H9 (cell line): ENCODE data around the gene UBE2N. TPM values are rescaled to one million over a fixed set of nuclear protein-coding genes. Genes with fewer than 3 reads are reported as not detected.

Source experiments
- DNase-seq: peaks from one replicate; pipeline ENCODE4 v3.0.0-alpha.2; 2017
- H2AFZ ChIP-seq: one replicate; pipeline ENCODE4 v1.6.1; 2013; ENCODE audit warnings: mild to moderate bottlenecking, low read length, control low read depth, moderate library complexity
- H2AK5ac ChIP-seq: 2 replicates; pipeline ENCODE4 v1.6.1; 2013; ENCODE audit warnings: low read length, control low read depth, mixed read lengths; ENCODE audit not compliant: insufficient read length
- H2BK120ac ChIP-seq: one replicate; pipeline ENCODE4 v1.6.1; 2013; ENCODE audit warnings: low read depth, mild to moderate bottlenecking, low read length, control low read depth, inconsistent platforms; ENCODE audit not compliant: poor library complexity, severe bottlenecking
- H2BK12ac ChIP-seq: 2 replicates; pipeline ENCODE4 v1.6.1; 2013; ENCODE audit warnings: low read length, control low read depth, mixed read lengths, low read depth; ENCODE audit not compliant: insufficient read length
- H2BK15ac ChIP-seq: 2 replicates; pipeline ENCODE4 v1.6.1; 2013; ENCODE audit warnings: low read depth, low read length, control low read depth
- H2BK20ac ChIP-seq: one replicate; pipeline ENCODE4 v1.6.1; 2013; ENCODE audit warnings: low read depth, mild to moderate bottlenecking, low read length, control low read depth, inconsistent platforms; ENCODE audit not compliant: poor library complexity, severe bottlenecking
- H2BK5ac ChIP-seq: 2 replicates; pipeline ENCODE4 v1.6.1; 2013; ENCODE audit warnings: low read length, control low read depth, mixed read lengths; ENCODE audit not compliant: insufficient read length
- H3K14ac ChIP-seq: 2 replicates; pipeline ENCODE4 v1.6.1; 2013; ENCODE audit warnings: low read length, control low read depth; ENCODE audit not compliant: insufficient read depth
- H3K18ac ChIP-seq: 2 replicates; pipeline ENCODE4 v1.6.1; 2013; ENCODE audit warnings: low read depth, mild to moderate bottlenecking, mixed read lengths, low read length, control low read depth; ENCODE audit not compliant: insufficient read length
- H3K23ac ChIP-seq: 2 replicates; pipeline ENCODE4 v1.6.1; 2013; ENCODE audit warnings: low read length, control low read depth, mixed read lengths, low read depth; ENCODE audit not compliant: insufficient read length
- H3K23me2 ChIP-seq: 2 replicates; pipeline ENCODE4 v1.6.1; 2013; ENCODE audit warnings: low read depth, mild to moderate bottlenecking, mixed read lengths, low read length, control low read depth; ENCODE audit not compliant: insufficient read length, poor library complexity, severe bottlenecking
- H3K27ac ChIP-seq: 2 replicates; pipeline ENCODE4 v1.5.1; 2013; ENCODE audit warnings: low read length, control low read depth, mixed read lengths, low read depth; ENCODE audit not compliant: insufficient read length
- H3K27me3 ChIP-seq: 2 replicates; pipeline ENCODE4 v1.6.1; 2013; ENCODE audit warnings: low read length, control low read depth, inconsistent platforms; ENCODE audit not compliant: insufficient read depth
- H3K4ac ChIP-seq: 2 replicates; pipeline ENCODE4 v1.6.1; 2013; ENCODE audit warnings: low read depth, mild to moderate bottlenecking, control low read depth, inconsistent platforms, low read length, moderate library complexity
- H3K4me1 ChIP-seq: 2 replicates; pipeline ENCODE4 v1.6.1; 2013; ENCODE audit warnings: low read length, control low read depth, inconsistent platforms; ENCODE audit not compliant: insufficient read depth
- H3K4me2 ChIP-seq: 2 replicates; pipeline ENCODE4 v1.6.1; 2013; ENCODE audit warnings: low read length, control low read depth, mixed read lengths; ENCODE audit not compliant: insufficient read length, insufficient read depth
- H3K56ac ChIP-seq: 2 replicates; pipeline ENCODE4 v1.6.1; 2013; ENCODE audit warnings: low read depth, mild to moderate bottlenecking, mixed read lengths, low read length, control low read depth; ENCODE audit not compliant: insufficient read length
- H3K79me1 ChIP-seq: 2 replicates; pipeline ENCODE4 v1.6.1; 2013; ENCODE audit warnings: low read depth, mild to moderate bottlenecking, moderate library complexity, low read length, control low read depth, inconsistent platforms; ENCODE audit not compliant: insufficient read depth, poor library complexity, severe bottlenecking
- H3K79me2 ChIP-seq: 2 replicates; pipeline ENCODE4 v1.6.1; 2013; ENCODE audit warnings: low read length, control low read depth, inconsistent platforms; ENCODE audit not compliant: insufficient read depth
- H3K9ac ChIP-seq: 2 replicates; pipeline ENCODE4 v1.6.1; 2013; ENCODE audit warnings: low read length, control low read depth, mixed read lengths; ENCODE audit not compliant: insufficient read length; ENCODE audit errors: extremely low read depth
- H3K9me3 ChIP-seq: one replicate; pipeline ENCODE4 v1.6.1; 2013; ENCODE audit warnings: low read depth, low read length, inconsistent platforms; ENCODE audit not compliant: control insufficient read depth
- H3T11ph ChIP-seq: one replicate; pipeline ENCODE4 v1.6.1; 2013; ENCODE audit warnings: mild to moderate bottlenecking, low read length, control low read depth, inconsistent platforms
- H4K20me1 ChIP-seq: one replicate; pipeline ENCODE4 v1.6.1; 2013; ENCODE audit not compliant: control insufficient read depth, insufficient read length, insufficient read depth
- H4K5ac ChIP-seq: 2 replicates; pipeline ENCODE4 v1.6.1; 2013; ENCODE audit warnings: low read depth, mild to moderate bottlenecking, mixed read lengths, low read length, control low read depth; ENCODE audit not compliant: insufficient read length
- H4K8ac ChIP-seq: replicated peaks from 2 replicates; pipeline ENCODE4 v1.6.1; 2013; ENCODE audit warnings: low read length, control low read depth, mixed read lengths, low read depth; ENCODE audit not compliant: insufficient read length
- H4K91ac ChIP-seq: 2 replicates; pipeline ENCODE4 v1.6.1; 2013; ENCODE audit warnings: low read depth, mild to moderate bottlenecking, moderate library complexity, mixed read lengths, low read length, control low read depth; ENCODE audit not compliant: insufficient read length
- H3K27ac Mint-ChIP-seq, 3 experiments: 2 replicates in 2 of 3; 3 replicates in 1 of 3; pipeline ENCODE4 v1.8.0; 2020 to 2021; ENCODE audit warnings: mixed read lengths in 3 of 3, mild to moderate bottlenecking in 1 of 3, moderate library complexity in 1 of 3
- H3K27me3 Mint-ChIP-seq: 2 replicates; pipeline ENCODE4 v1.8.0; 2021; ENCODE audit warnings: low read depth, mild to moderate bottlenecking, moderate library complexity, mixed read lengths
- H3K36me3 Mint-ChIP-seq, 3 experiments: 2 replicates in 2 of 3; 3 replicates in 1 of 3; pipeline ENCODE4 v1.8.0; 2020 to 2021; ENCODE audit warnings: low read depth in 3 of 3, mixed read lengths in 3 of 3; ENCODE audit not compliant: insufficient read depth in 1 of 3
- H3K4me1 Mint-ChIP-seq, 2 experiments: 2 replicates each; pipeline ENCODE4 v1.8.0; 2020; ENCODE audit warnings: mixed read lengths in 2 of 2
- H3K4me3 Mint-ChIP-seq, 2 experiments: 2 replicates in 1 of 2; 3 replicates in 1 of 2; pipeline ENCODE4 v1.8.0; 2020 to 2021; ENCODE audit warnings: mild to moderate bottlenecking in 2 of 2, mixed read lengths in 2 of 2, moderate library complexity in 1 of 2
- H3K9me3 Mint-ChIP-seq, 2 experiments: 2 replicates in 1 of 2; 3 replicates in 1 of 2; pipeline ENCODE4 v1.8.0; 2020; ENCODE audit warnings: mild to moderate bottlenecking in 2 of 2, mixed read lengths in 2 of 2, moderate library complexity in 1 of 2
- WGBS: extraction: QIAGEN DNeasy Blood & Tissue Kit; methylation state at CpG from one replicate; pipeline ENCODE4 v1.1.7; 2013; ENCODE audit warnings: missing lambda C conversion rate, low lambda C conversion rate, mixed read lengths; ENCODE audit not compliant: insufficient read length; ENCODE audit errors: extremely low coverage; 5-methylcytosine and 5-hydroxymethylcytosine counted together
- total RNA-seq: library from RNA; stranded (reverse); gene quantifications from 2 replicates; pipeline ENCODE4 v1.2.1, GENCODE V29; 2021
- TF ChIP-seq, protein P1 (sequence below): fragments of 200-600 bp; sonication (generic); conservative IDR thresholded peaks from 3 replicates; pipeline ENCODE4 v1.8.0; 2021; ENCODE audit warnings: antibody characterized with exemption, mild to moderate bottlenecking

UBE2N gene
- total RNA-seq, 1 experiment from 2014 or later: 192 TPM

DNA sequence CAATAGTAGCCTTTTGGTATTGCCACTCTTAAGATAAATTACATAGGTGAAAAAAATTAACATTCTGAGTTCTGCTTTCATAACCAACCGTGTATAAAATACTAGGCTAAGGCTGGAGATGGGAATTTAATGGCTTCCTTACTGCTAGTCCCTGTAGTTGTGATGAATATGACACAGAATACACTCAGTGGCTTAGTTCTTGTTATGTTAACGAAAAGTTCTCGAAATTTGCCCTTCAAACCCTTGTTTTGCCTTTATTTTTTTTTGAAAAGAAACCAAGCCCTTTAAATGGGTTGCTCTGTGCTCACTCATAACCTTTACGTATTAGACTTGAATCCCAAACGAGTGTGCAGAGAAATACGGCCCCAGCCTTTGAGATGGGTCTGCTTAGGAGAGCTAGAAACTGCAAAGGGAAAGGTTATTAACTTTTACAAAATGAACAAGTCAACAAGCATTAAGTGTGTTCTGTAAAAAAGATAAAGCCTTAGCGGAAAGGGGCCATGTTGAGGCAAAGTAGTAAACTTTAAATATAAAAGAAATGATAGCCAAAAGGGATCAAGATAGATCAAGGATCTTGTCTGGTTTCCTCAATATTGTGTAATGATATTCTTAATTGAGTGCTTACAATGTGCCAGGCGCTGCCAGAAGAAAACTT is 62.3 kb downstream of the UBE2N start:
- Histone ChIP-seq H3K4me2 (peak overlapping the region; percentile 71), H4K8ac (no peak overlapping the region), H2AK5ac (no peak overlapping the region), H3K79me1 (peaks cover 10% of the 10 kb centered on the region), H2AFZ (no peak overlapping the region), H3K23me2 (peaks cover 8% of the 10 kb centered on the region), H3K4ac (no peak overlapping the region), H3K27me3 (no peaks in the 10 kb centered on the region), H2BK120ac (no peak overlapping the region), H3K27ac (no peak overlapping the region), H3K23ac (no peak overlapping the region), H3K4me1 (0 out of 2 replicates have a peak, but pooled peaks cover 2% of the 10 kb centered on the region), H2BK5ac (no peak overlapping the region), H3K79me2 (peaks cover 37% of the 10 kb centered on the region; the same call in 1 of the 2 replicates), H4K91ac (no peak overlapping the region), H3K56ac (no peak overlapping the region), H3K9ac (peak overlapping the region; percentile 78), H4K20me1 (no peaks in the 10 kb centered on the region), H2BK15ac (no peak overlapping the region), H2BK20ac (no peak overlapping the region), H2BK12ac (no peak overlapping the region), H3K9me3 (no peaks in the 10 kb centered on the region), H3K14ac (no peak overlapping the region), H4K5ac (no peak overlapping the region), H3K18ac (no peak overlapping the region), H3T11ph (no peak overlapping the region)
- no peaks in the 10 kb centered on the region; the same call in 1 of the 2 replicates for H3K27me3 Mint-ChIP-seq
- H3K4me1 Mint-ChIP-seq: peaks cover 46 to 52% of the 10 kb centered on the region in 2 experiments
- H3K27ac Mint-ChIP-seq: no peak overlapping the region
- H3K4me3 Mint-ChIP-seq: peak overlapping the region; percentile 98 to 99
- TF ChIP-seq, protein P1, sequence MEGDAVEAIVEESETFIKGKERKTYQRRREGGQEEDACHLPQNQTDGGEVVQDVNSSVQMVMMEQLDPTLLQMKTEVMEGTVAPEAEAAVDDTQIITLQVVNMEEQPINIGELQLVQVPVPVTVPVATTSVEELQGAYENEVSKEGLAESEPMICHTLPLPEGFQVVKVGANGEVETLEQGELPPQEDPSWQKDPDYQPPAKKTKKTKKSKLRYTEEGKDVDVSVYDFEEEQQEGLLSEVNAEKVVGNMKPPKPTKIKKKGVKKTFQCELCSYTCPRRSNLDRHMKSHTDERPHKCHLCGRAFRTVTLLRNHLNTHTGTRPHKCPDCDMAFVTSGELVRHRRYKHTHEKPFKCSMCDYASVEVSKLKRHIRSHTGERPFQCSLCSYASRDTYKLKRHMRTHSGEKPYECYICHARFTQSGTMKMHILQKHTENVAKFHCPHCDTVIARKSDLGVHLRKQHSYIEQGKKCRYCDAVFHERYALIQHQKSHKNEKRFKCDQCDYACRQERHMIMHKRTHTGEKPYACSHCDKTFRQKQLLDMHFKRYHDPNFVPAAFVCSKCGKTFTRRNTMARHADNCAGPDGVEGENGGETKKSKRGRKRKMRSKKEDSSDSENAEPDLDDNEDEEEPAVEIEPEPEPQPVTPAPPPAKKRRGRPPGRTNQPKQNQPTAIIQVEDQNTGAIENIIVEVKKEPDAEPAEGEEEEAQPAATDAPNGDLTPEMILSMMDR: no peak
- H3K36me3 Mint-ChIP-seq: peaks cover 2 to 3% (median 3%) of the 10 kb centered on the region in 3 experiments; a peak in 3 of 7 replicates
- DNase-seq: no peak
- H3K9me3 Mint-ChIP-seq: peaks cover 0 to 4% of the 10 kb centered on the region in 2 experiments; a peak in 3 of 5 replicates
- no CpG with 5 or more reads among the region's 8 CpGs for WGBS
